GM12891 (cell line): ENCODE measurements around the gene CASKIN1.

Experiments used
- PAX5 ChIP-seq: IDR thresholded peaks from 2 replicates; pipeline ENCODE4 v1.6.1; 2011; ENCODE audit warnings: low read length, moderate library complexity, mild to moderate bottlenecking; ENCODE audit not compliant: insufficient read depth, severe bottlenecking
- POLR2A ChIP-seq: IDR thresholded peaks from 2 replicates; pipeline ENCODE4 v1.6.1; 2011; ENCODE audit warnings: low read depth, low read length, control low read depth
- POLR2AphosphoS5 ChIP-seq: IDR thresholded peaks from 2 replicates; pipeline ENCODE4 v1.6.1; 2011; ENCODE audit warnings: low read depth, low read length, control low read depth
- SPI1 ChIP-seq: IDR thresholded peaks from 2 replicates; pipeline ENCODE4 v1.6.1; 2011; ENCODE audit warnings: low read depth, low read length, control low read depth
- TAF1 ChIP-seq: IDR thresholded peaks from 2 replicates; pipeline ENCODE4 v1.6.1; 2011; ENCODE audit warnings: low read depth, low read length, control low read depth

- TF ChIP-seq POLR2A (no peak), POLR2AphosphoS5 (no peak), SPI1 (no peak), TAF1 (no peak), PAX5 (no peak)
Observed at GRCh38 chr16:2183671-2184070, 12.7 kb downstream of the CASKIN1 start.
